HEK293 (cell line): Measurements from ENCODE around the gene ALDOC.

Experiments
- CTCF ChIA-PET: fragments of 350-600 bp; formaldehyde crosslinking; extraction: SDS; loops from one replicate; lab custom pipeline; 2021; ENCODE audit warnings: antibody characterized with exemption; lab: Yijun Ruan, JAX
- POLR2A ChIA-PET: fragments of 300-600 bp; formaldehyde crosslinking; extraction: SDS; loops from one replicate; lab custom pipeline; 2020; ENCODE audit warnings: antibody characterized with exemption, inconsistent platforms; lab: Yijun Ruan, JAX
- H3K27ac ChIP-seq: fragments of 200-500 bp; sonication (Bioruptor generic); 2 replicates; pipeline ENCODE4 v1.5.1; 2014; ENCODE audit warnings: low read depth, low read length, control low read depth, inconsistent platforms; ENCODE audit errors: extremely low read depth
- H3K36me3 ChIP-seq, 2 experiments: fragments of 200-500 bp in 1 of 2; sonication (Bioruptor generic) in 1 of 2; 1 replicate in 1 of 2; 2 replicates in 1 of 2; pipeline ENCODE4 v1.5.1; 2014 to 2017; ENCODE audit warnings: inconsistent platforms in 2 of 2, low read length in 2 of 2; ENCODE audit not compliant: control insufficient read depth in 2 of 2, insufficient read depth in 1 of 2
- H3K4me1 ChIP-seq: fragments of 200-500 bp; sonication (Bioruptor generic); 2 replicates; pipeline ENCODE4 v1.5.1; 2014; ENCODE audit warnings: mild to moderate bottlenecking, low read length, inconsistent platforms; ENCODE audit not compliant: control insufficient read depth, insufficient read depth
- H3K4me3 ChIP-seq: 2 replicates; pipeline ENCODE4 v1.5.1; 2011; ENCODE audit warnings: low read depth, mild to moderate bottlenecking, control low read depth, low read length, moderate library complexity
- H3K9me3 ChIP-seq: fragments of 200-500 bp; sonication (Bioruptor generic); 2 replicates; pipeline ENCODE4 v1.5.1; 2014; ENCODE audit warnings: low read depth, low read length, inconsistent platforms; ENCODE audit not compliant: control insufficient read depth, insufficient read depth
- AEBP2 ChIP-seq: fragments of 450-650 bp; formaldehyde crosslinking; IDR thresholded peaks from 2 replicates; pipeline ENCODE4 v1.5.1; 2016; ENCODE audit warnings: missing biosample characterization, missing genetic modification characterization, borderline replicate concordance
- BCL11A ChIP-seq: fragments of 450-650 bp; formaldehyde crosslinking; IDR thresholded peaks from 2 replicates; pipeline ENCODE4 v1.5.1; 2016; ENCODE audit warnings: low read depth, missing biosample characterization, missing genetic modification characterization
- HIC1 ChIP-seq: fragments of 450-650 bp; formaldehyde crosslinking; IDR thresholded peaks from 2 replicates; pipeline ENCODE4 v1.5.1; 2016; ENCODE audit warnings: missing biosample characterization, missing genetic modification characterization
- HOXA7 ChIP-seq: sonication (generic); formaldehyde crosslinking; IDR thresholded peaks from 2 replicates; pipeline ENCODE4 v1.8.1; 2022; ENCODE audit warnings: missing genetic modification reagents, borderline replicate concordance
- PRDM4 ChIP-seq: fragments of 450-650 bp; formaldehyde crosslinking; IDR thresholded peaks from 2 replicates; pipeline ENCODE4 v1.5.1; 2017; ENCODE audit warnings: missing biosample characterization, missing genetic modification characterization
- SCRT1 ChIP-seq: fragments of 450-650 bp; formaldehyde crosslinking; IDR thresholded peaks from 2 replicates; pipeline ENCODE4 v1.5.1; 2016; ENCODE audit warnings: missing biosample characterization, missing genetic modification characterization, borderline replicate concordance
- SCRT2 ChIP-seq: fragments of 450-650 bp; formaldehyde crosslinking; IDR thresholded peaks from 2 replicates; pipeline ENCODE4 v1.5.1; 2016; ENCODE audit warnings: missing biosample characterization, missing genetic modification characterization
- ZBTB48 ChIP-seq: fragments of 450-650 bp; formaldehyde crosslinking; IDR thresholded peaks from 2 replicates; pipeline ENCODE4 v1.5.1; 2016; ENCODE audit warnings: missing biosample characterization, missing genetic modification characterization
- ZNF223 ChIP-seq: fragments of 450-650 bp; formaldehyde crosslinking; IDR thresholded peaks from 2 replicates; pipeline ENCODE4 v1.5.1; 2016; ENCODE audit warnings: missing biosample characterization, missing genetic modification characterization
- ZNF302 ChIP-seq: fragments of 450-650 bp; formaldehyde crosslinking; IDR thresholded peaks from 2 replicates; pipeline ENCODE4 v1.5.1; 2016; ENCODE audit warnings: missing biosample characterization, missing genetic modification characterization, low read depth
- ZNF335 ChIP-seq: fragments of 450-650 bp; formaldehyde crosslinking; conservative IDR thresholded peaks from 2 replicates; pipeline ENCODE4 v1.5.1; 2016; ENCODE audit warnings: missing biosample characterization, missing genetic modification characterization
- ZNF48 ChIP-seq: fragments of 450-650 bp; formaldehyde crosslinking; IDR thresholded peaks from 2 replicates; pipeline ENCODE4 v1.5.1; 2016; ENCODE audit warnings: missing biosample characterization, missing genetic modification characterization
- ZNF610 ChIP-seq: fragments of 450-650 bp; formaldehyde crosslinking; IDR thresholded peaks from 2 replicates; pipeline ENCODE4 v1.5.1; 2016; ENCODE audit warnings: missing biosample characterization, missing genetic modification characterization, borderline replicate concordance
- ZNF629 ChIP-seq: fragments of 450-650 bp; formaldehyde crosslinking; IDR thresholded peaks from 2 replicates; pipeline ENCODE4 v1.5.1; 2017; ENCODE audit warnings: missing biosample characterization, missing genetic modification characterization
- ZNF768 ChIP-seq: fragments of 450-650 bp; formaldehyde crosslinking; IDR thresholded peaks from 2 replicates; pipeline ENCODE4 v1.5.1; 2018; ENCODE audit warnings: missing biosample characterization, mild to moderate bottlenecking, missing genetic modification characterization
- ZSCAN16 ChIP-seq: fragments of 450-650 bp; formaldehyde crosslinking; IDR thresholded peaks from 2 replicates; pipeline ENCODE4 v1.5.1; 2016; ENCODE audit warnings: missing biosample characterization, missing genetic modification characterization

Gene ALDOC

GRCh38 chr17:28545141-28545503 lies 31.6 kb downstream of the ALDOC start:
- Histone ChIP-seq H3K4me1 (peaks cover 2% of the 10 kb centered on the region; the same call in 1 of the 2 replicates), H3K4me3 (no peak overlapping the region), H3K9me3 (no peaks in the 10 kb centered on the region), H3K27ac (no peak overlapping the region), H3K36me3 (peaks cover 5 to 23% of the 10 kb centered on the region in 2 experiments; a peak in 2 of 3 replicates)
- TF ChIP-seq ZNF768 (peak; percentile 96), ZNF223 (tag by site-specific recombination) (no peak)
- POLR2A ChIA-PET: no interaction called here
- CTCF ChIA-PET: interaction anchor here (2.0 to 6.8 kb wide), 2 partner anchors 8 to 68 kb away, joined by 7 to 46 read pairs; partner anchors contain the start of gene RSKR

- CTCF ChIA-PET: interaction anchor here (1.8 to 2.8 kb wide), 2 partner anchors 49 to 51 kb away, joined by 6 to 9 read pairs; no protein-coding TSS in a partner anchor
- Histone ChIP-seq H3K9me3 (no peaks in the 10 kb centered on the region), H3K4me1 (no peaks in the 10 kb centered on the region), H3K4me3 (no peak overlapping the region), H3K27ac (no peak overlapping the region), H3K36me3 (peaks cover 5 to 23% of the 10 kb centered on the region in 2 experiments; a peak in 2 of 3 replicates)
- POLR2A ChIA-PET: no interaction called here
- no peak for TF ChIP-seq ZNF610 (tag by site-specific recombination)
- peak; percentile 70; the same call in 1 of the 2 replicates for TF ChIP-seq SCRT2
- 0 out of 2 replicates have a peak, but pooled peaks have one; percentile 28 for TF ChIP-seq SCRT1 (tag by site-specific recombination)
Observed at GRCh38 chr17:28544402-28545140, 32.1 kb downstream of the ALDOC start.

GRCh38 chr17:28541439-28541838 lies 35.3 kb downstream of the ALDOC start:
- POLR2A ChIA-PET: interaction anchor here (0.7 kb wide), 1 partner anchor 9 kb away, joined by 4 read pairs; no protein-coding TSS in a partner anchor
- H3K4me3 ChIP-seq: no peak overlapping the region
- TF ChIP-seq ZNF768: no peak
- no peak for TF ChIP-seq ZNF48 (tag by site-specific recombination)
- TF ChIP-seq BCL11A (tag by site-specific recombination): no peak
- TF ChIP-seq, all 188 proteins: peak for 0
- no peak overlapping the region for H3K27ac ChIP-seq
- H3K36me3 ChIP-seq: peaks cover 0 to 7% of the 10 kb centered on the region in 2 experiments; a peak in 1 of 3 replicates
- H3K9me3 ChIP-seq: no peaks in the 10 kb centered on the region
- no peaks in the 10 kb centered on the region for H3K4me1 ChIP-seq
- CTCF ChIA-PET: interaction anchor here (0.6 to 7.4 kb wide), 29 partner anchors 8 to 752 kb away, joined by 3 to 155 read pairs (median 5); partner anchors contain the start of genes FOXN1, POLDIP2 and UNC119

GRCh38 chr17:28540231-28540630 lies 36.5 kb downstream of the ALDOC start:
- no peaks in the 10 kb centered on the region for H3K36me3 ChIP-seq
- no peak overlapping the region for H3K4me3 ChIP-seq
- no peaks in the 10 kb centered on the region for H3K4me1 ChIP-seq
- H3K9me3 ChIP-seq: no peaks in the 10 kb centered on the region
- H3K27ac ChIP-seq: no peak overlapping the region
- ChIA-PET POLR2A (interaction anchor here (1.5 kb wide), 1 partner anchor 11 kb away, joined by 3 read pairs; no protein-coding TSS in a partner anchor), CTCF (interaction anchor here (0.6 to 7.4 kb wide), 29 partner anchors 7 to 865 kb away, joined by 3 to 155 read pairs (median 5); partner anchors contain the start of genes FOXN1, UNC119 and VTN)
- TF ChIP-seq HIC1 (tag by site-specific recombination) (no peak), ZSCAN16 (tag by site-specific recombination) (no peak), ZNF302 (no peak), AEBP2 (tag by site-specific recombination) (no peak), ZBTB48 (tag by site-specific recombination) (no peak), ZNF335 (no peak), ZNF629 (tag by site-specific recombination) (no peak), PRDM4 (tag by site-specific recombination) (no peak), HOXA7 (CRISPR knock-in tag) (no peak)
